ENCODE measurements around the gene ANXA11. TPM values are rescaled to one million over a fixed set of nuclear protein-coding genes. Genes with fewer than 3 reads are reported as not detected.

The ANXA11 gene
- total RNA-seq, 2 experiments from 2014 or later: 153 to 159 TPM

- H3K36me3 Mint-ChIP-seq (ENCODE audit: low read depth): peaks cover 96% of the 10 kb centered on the region
- no peaks in the 10 kb centered on the region for H3K27me3 ChIP-seq (ENCODE audit: control insufficient read depth in 1 of 2, insufficient read depth in 2 of 2, low read length in 2 of 2)
- no peaks in the 10 kb centered on the region for H3K27me3 Mint-ChIP-seq
- ATAC-seq (ENCODE audit: poor library complexity) (no peak), DNase-seq (no peak)
- CTCF ChIA-PET: no interaction called here
- peaks cover 98% of the 10 kb centered on the region for H3K36me3 ChIP-seq (ENCODE audit: insufficient read depth, low read length)
- TF ChIP-seq CTCF (IDR thresholded peaks at IDR 0.05): no peak
- no peak overlapping the region for H3K4me3 ChIP-seq (ENCODE audit: low read length)
- H3K4me1 ChIP-seq (ENCODE audit: insufficient read depth, low read length): no peaks in the 10 kb centered on the region
- intact Hi-C loops (cut with DNase I, micrococcal nuclease): no loop called here
- no peak overlapping the region for H3K4me3 Mint-ChIP-seq
- H3K9me3 ChIP-seq (ENCODE audit: control insufficient read depth in 1 of 2, insufficient read depth in 1 of 2, low read length in 2 of 2): no peaks in the 10 kb centered on the region
- H3K4me1 Mint-ChIP-seq (ENCODE audit: low read depth): no peaks in the 10 kb centered on the region
- no peak overlapping the region for H3K27ac Mint-ChIP-seq
- POLR2A ChIA-PET: no interaction called here
- H3K27ac ChIP-seq (ENCODE audit: low read depth in 1 of 2, low read length in 2 of 2): no peak overlapping the region
- H3K9me3 Mint-ChIP-seq: no peaks in the 10 kb centered on the region
Measured at GRCh38 chr10:80163741-80164341, 41.5 kb downstream of the ANXA11 start.

- DNase-seq: peak in 4 of 14 experiments; percentile 24 to 52 (median 36)
- Histone ChIP-seq H3K9me3 (ENCODE audit: control insufficient read depth in 1 of 2, insufficient read depth in 1 of 2, low read length in 2 of 2) (no peaks in the 10 kb centered on the region), H3K4me1 (ENCODE audit: insufficient read depth, low read length) (no peaks in the 10 kb centered on the region), H3K36me3 (ENCODE audit: insufficient read depth, low read length) (peaks cover 98% of the 10 kb centered on the region), H3K4me3 (ENCODE audit: low read length) (no peak overlapping the region), H3K27me3 (ENCODE audit: control insufficient read depth in 1 of 2, insufficient read depth in 2 of 2, low read length in 2 of 2) (no peaks in the 10 kb centered on the region), H3K27ac (ENCODE audit: low read depth in 1 of 2, low read length in 2 of 2) (no peak overlapping the region)
- ATAC-seq (ENCODE audit: poor library complexity): no peak
- POLR2A ChIA-PET: no interaction called here
- intact Hi-C loops (cut with DNase I, micrococcal nuclease): no loop called here
- H3K9me3 Mint-ChIP-seq: no peaks in the 10 kb centered on the region
- H3K27ac Mint-ChIP-seq: peak overlapping the region; percentile 15
- no peaks in the 10 kb centered on the region for H3K4me1 Mint-ChIP-seq (ENCODE audit: low read depth)
- TF ChIP-seq CTCF (IDR thresholded peaks at IDR 0.05): no peak
- H3K27me3 Mint-ChIP-seq: no peaks in the 10 kb centered on the region
- no peak overlapping the region for H3K4me3 Mint-ChIP-seq
- CTCF ChIA-PET: interaction anchor here (1.3 kb wide), 1 partner anchor 18 kb away, joined by 4 read pairs; no protein-coding TSS in a partner anchor
- peaks cover 100% of the 10 kb centered on the region for H3K36me3 Mint-ChIP-seq (ENCODE audit: low read depth)
Measured at GRCh38 chr10:80161321-80162083, 43.8 kb downstream of the ANXA11 start.

GRCh38 chr10:80160361-80161320 is 44.7 kb downstream of the ANXA11 start:
- Histone ChIP-seq H3K4me3 (ENCODE audit: low read length) (no peak overlapping the region), H3K4me1 (ENCODE audit: insufficient read depth, low read length) (no peaks in the 10 kb centered on the region), H3K27me3 (ENCODE audit: control insufficient read depth in 1 of 2, insufficient read depth in 2 of 2, low read length in 2 of 2) (no peaks in the 10 kb centered on the region), H3K27ac (ENCODE audit: low read depth in 1 of 2, low read length in 2 of 2) (peak overlapping the region in 1 of 2 donors; percentile 9), H3K9me3 (ENCODE audit: control insufficient read depth in 1 of 2, insufficient read depth in 1 of 2, low read length in 2 of 2) (no peaks in the 10 kb centered on the region), H3K36me3 (ENCODE audit: insufficient read depth, low read length) (peaks cover 98% of the 10 kb centered on the region)
- no peak for TF ChIP-seq CTCF (IDR thresholded peaks at IDR 0.05)
- ChIA-PET CTCF (no interaction called here), POLR2A (interaction anchor here (0.7 kb wide), 1 partner anchor 17 kb away, joined by 4 read pairs; no protein-coding TSS in a partner anchor)
- H3K36me3 Mint-ChIP-seq (ENCODE audit: low read depth): peaks cover 100% of the 10 kb centered on the region
- H3K27ac Mint-ChIP-seq: peak overlapping the region; percentile 15
- intact Hi-C loops (cut with DNase I, micrococcal nuclease): no loop called here
- H3K4me1 Mint-ChIP-seq (ENCODE audit: low read depth): no peaks in the 10 kb centered on the region
- no peaks in the 10 kb centered on the region for H3K9me3 Mint-ChIP-seq
- H3K27me3 Mint-ChIP-seq: no peaks in the 10 kb centered on the region
- DNase-seq: no peak
- H3K4me3 Mint-ChIP-seq: no peak overlapping the region
- no peak for ATAC-seq (ENCODE audit: poor library complexity)

Measured in CD4-positive, alpha-beta T cell (primary cell).